Skeletal muscle cell (primary cell): ENCODE measurements around the gene RBM20.

Experiments
- DNase-seq: peaks from one replicate; pipeline ENCODE4 v3.0.0-alpha.2; 2010; ENCODE audit warnings: low read depth
- H3K4me3 ChIP-seq: 2 replicates; pipeline ENCODE4 v1.5.1; 2011; ENCODE audit warnings: low read depth, mild to moderate bottlenecking, control low read depth, low read length, moderate library complexity

The RBM20 gene

DNA sequence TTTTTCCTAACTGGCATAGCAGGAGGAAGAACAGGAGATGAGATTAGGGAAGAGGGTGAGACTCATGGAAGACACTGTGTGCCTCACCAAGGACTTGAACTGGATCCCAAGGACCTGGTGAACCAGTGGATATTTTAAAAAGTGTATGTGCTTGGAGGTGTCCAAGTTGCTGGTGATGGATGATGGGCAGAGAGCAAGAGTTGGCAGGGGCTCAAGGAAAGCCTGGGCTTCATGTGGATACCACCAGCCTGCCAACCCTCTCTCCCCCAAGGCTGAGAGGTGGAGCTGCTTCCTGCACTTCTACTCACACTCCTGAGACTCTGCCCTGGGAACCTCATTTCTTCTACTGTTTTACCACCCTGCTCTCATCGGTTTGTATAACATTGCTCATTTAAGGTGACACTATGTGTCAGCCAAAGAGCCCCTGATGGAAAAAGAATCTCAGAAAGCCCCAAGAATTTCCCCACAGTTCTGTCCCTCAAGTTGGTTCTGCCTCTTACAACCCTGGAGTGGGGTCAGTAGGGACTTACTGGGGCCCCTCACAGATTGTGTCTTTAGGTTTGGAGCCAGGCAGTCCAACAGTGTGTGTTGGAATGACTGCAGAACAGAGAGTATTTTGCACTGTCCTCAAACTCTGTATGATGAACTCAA lies 171.3 kb downstream of the RBM20 start:
- H3K4me3 ChIP-seq = no peak overlapping the region
- DNase-seq = no peak

DNA sequence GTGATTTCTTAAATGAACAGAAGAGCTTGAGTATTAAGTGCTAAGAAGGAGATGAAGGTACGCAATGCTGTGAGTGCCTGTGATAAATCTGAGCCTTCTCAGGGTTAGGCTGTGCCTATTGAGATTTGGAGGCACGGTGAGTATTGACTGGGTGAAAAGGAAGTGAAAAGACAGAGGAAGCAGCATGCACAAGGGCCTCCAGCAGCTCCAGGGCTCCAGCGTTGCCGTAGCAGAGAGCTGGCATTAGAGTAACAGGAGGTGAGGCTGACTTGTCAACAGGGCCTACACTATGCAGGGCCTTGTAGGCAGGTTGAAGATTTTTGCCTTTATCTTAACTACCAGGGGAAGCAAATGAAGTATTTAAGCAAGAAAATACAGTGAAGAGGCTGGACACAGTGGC lies 173.5 kb downstream of the RBM20 start:
- no peak for DNase-seq
- no peak overlapping the region for H3K4me3 ChIP-seq

DNA sequence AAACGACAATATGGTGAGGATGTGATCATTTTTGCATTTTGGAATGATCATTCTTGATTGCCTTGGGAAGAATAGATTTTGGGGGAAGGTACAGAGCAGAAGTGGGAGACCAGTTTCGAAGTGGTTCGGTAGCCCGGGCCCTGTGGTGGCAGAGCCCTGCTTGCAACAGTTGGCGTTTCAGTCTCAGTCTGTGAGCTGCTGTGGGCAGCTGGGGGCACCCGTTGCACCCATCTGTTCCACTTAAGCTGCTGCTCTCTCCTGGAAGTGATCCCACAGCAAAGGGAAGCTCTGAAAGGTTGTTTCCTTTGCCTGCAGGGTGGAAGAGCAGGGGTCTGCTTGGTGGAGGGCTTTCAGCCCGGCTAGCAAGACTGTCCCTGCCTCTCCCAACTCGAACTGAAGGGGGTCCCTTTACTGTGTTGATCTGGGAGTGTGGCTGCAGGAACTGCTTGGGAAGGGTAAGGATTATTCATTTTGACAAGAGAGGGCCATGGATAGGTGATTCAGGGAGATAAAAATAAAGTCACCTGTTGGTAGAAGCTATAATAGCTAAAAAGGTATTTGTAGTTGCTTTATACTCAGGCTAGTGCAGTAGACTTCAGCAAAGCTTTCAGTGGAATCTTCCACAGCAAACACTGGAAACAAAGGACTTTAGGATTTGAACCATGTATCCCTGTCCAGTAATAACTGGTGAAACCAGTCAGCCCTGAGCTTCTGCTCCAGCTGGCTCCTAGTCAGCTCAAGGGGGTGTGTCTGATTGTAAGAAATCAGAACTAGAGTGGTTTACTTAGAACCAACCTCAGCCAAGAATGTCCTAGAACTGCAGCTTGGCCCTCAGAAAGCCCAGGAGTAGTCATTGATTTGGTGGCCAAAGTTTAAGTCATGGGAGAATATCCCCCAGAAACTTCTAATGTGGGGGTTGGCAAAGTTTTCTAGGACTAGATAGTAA lies 174.4 kb downstream of the RBM20 start:
- DNase-seq = no peak
- no peak overlapping the region for H3K4me3 ChIP-seq

DNA sequence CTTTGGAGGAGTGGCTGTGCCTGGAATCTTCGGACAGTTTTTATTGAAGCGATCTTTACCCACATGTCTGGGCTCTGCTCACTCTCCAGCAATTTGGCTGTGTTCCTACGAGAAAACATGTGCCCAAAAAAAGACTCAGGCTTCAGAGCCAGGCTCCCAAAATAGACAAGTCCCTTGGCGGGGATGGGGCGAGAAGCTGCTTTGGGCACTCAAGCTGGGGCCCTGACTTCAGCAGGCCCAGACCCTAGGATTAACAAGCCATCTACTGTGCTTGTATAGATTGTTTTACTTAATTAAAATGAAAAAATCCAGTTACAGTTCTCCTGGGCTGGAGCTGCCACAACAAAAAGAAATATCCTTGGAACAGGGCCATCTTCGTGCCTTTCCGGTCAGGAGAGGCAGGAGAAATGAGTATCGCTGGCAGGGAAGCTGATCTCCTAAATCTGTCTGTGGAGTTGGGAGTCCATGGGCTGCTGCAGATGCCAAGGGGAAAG lies 176.2 kb downstream of the RBM20 start:
- H3K4me3 ChIP-seq = no peak overlapping the region
- DNase-seq = no peak

DNA sequence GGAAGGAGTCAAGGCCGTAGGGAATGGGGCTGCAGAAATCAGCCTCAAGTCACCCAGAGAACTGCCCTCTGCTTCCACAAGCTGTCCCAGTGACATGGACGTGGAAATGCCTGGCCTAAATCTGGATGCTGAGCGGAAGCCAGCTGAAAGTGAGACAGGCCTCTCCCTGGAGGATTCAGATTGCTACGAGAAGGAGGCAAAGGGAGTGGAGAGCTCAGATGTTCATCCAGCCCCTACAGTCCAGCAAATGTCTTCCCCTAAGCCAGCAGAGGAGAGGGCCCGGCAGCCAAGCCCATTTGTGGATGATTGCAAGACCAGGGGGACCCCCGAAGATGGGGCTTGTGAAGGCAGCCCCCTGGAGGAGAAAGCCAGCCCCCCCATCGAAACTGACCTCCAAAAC lies 177.4 kb downstream of the RBM20 start:
- no peak overlapping the region for H3K4me3 ChIP-seq
- DNase-seq = no peak

DNA sequence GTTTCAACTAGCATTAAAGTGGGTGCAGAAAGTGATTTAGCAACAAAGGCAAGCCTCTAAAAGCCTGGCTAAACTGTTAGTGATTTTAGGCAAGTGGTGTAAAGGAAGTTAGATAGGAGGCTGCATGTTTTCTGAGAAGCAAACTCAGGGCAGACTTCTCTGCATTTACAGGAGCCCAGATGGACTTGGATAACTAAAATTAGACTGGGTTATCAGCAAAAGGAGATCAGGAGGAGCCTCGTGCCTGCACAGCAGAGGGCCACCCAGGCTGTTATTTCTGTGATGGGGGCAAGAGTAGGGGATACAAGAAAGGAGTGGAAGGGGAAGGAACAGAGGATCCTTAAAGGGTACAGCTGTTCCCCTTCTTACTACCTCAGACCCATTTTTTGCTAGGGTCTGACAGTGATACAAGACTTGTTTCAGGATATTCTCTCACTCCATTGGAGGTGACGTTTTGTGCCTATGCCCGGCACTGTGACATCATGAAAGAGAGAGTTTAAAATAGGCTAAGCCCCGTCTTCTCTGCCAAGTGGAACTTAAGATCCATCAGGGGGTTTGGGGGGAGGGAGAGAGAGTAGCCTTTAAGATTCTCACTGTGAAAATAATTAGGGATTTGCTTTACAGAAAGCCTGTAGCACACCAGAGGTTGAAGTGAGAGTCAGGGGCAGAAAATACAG lies 178.0 kb downstream of the RBM20 start:
- DNase-seq = no peak
- H3K4me3 ChIP-seq = no peak overlapping the region

DNA sequence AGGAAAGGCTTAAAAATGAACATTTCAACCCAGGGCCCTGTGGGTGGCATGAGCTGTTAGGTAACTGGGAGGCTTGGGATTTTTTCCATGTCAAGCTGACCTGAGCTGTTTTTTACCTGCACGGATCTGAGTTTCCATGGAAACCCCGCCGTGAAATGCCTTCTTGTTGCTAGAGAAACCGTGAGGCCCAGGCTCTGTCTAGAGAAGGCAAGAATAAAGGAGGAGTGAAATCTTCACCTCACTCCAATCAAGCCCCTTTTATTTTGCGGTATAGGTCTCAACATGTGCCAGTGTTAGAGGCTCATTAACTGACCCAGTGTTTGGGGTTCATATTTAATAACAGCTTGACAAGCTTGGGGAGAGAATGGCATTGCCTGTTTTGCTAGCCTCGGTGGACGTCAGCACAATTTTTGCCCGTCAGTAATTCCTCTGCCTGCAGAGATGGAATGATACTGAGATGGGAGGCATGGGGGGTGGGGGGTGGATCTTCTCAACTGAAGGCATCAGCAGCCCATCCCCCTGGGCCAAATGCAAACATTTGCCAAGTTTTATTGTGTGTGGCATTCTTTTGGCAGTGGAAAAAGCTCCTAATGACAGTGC lies 178.7 kb downstream of the RBM20 start:
- DNase-seq = no peak
- no peak overlapping the region for H3K4me3 ChIP-seq

DNA sequence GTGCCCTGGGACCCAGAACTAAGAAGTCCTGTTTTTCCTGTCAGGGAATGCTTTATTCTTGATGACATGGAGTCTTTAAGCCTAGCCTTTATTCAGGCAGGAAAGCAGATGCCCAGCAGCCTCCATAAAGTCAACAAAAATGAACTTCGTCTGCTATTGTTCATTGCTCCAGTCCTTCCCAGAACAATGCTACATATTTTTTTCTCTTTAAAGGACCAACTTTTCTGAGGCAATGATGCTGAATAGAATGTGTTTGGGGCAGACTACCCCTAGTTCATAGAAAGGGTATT lies 180.0 kb downstream of the RBM20 start:
- no peak for DNase-seq
- no peak overlapping the region for H3K4me3 ChIP-seq

DNA sequence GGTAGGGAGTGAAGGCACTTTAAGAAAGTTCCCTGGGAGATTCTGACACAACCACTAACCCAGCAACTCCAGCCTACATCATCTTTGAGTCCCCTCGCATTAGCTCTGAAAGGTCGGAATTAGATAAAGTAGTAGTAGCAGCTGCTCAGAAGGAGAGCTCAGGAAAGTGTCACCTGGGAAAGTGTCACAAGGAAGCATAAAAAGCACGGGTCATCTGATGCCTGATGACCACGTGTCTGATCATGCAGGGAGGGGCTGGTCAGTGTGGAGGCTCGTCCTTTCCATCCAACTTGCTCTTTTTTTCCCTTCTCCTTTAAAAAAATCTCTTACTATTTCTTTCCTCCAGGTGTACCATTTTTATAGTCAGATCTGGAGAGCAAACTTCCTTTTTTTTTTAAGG lies 180.5 kb downstream of the RBM20 start:
- H3K4me3 ChIP-seq = no peak overlapping the region
- DNase-seq = no peak

DNA sequence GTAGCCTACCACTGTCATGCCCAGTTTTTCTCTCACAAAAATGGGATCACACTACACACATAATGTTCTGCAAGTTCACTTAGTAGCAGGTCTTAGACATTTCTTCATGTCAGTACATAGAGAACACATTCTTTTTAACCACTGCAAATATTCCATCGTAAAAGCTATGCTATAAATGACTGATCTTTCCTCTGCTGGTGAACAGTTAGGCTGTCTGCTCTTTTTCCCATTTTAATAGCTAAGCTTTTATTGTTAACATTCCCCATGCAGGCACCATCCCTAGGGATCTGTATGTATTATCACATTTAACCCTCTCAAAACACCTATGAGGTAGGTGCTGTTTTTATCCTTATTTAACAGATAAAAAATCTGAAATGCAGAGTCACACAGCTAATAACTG lies 181.4 kb downstream of the RBM20 start:
- DNase-seq = no peak
- no peak overlapping the region for H3K4me3 ChIP-seq

DNA sequence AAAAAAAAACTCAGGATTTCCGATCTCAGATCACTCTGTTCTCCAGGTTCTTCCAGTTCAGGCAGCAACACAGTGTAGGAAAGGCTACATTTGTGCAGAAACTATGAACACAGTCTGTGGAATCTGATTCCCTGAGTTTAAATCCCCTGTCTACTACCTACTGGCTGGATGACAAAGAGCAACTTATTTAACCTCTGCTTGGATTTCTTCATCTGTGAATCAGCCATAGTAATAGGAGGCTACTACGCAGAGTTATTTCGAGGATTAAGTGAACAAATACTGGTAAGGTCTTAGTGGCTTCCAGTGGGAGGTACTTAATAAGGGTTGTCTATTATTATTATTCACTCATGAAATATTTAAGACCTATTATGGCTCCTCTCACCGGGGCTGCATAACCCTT lies 183.3 kb downstream of the RBM20 start:
- no peak overlapping the region for H3K4me3 ChIP-seq
- peak; percentile 61 for DNase-seq

DNA sequence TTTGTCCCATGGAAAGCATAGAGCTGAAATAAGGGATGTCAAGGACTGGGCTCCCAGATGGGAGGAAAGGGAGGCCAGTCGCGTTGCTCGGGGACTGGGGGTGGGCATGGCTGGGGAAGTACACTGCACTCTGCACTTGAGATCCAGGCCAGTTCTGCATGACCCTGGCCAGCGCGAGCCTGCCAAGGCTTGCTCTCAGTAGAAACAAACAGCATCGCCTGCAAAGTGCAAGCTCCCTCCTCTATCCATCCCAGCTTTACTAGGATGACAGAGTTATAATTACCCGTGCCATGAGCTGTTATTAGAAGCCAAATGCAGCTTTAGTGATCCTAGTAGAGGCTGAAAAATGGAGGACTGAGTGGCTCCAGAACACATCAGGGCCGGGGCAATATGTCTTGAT lies 183.7 kb downstream of the RBM20 start:
- DNase-seq = no peak
- no peak overlapping the region for H3K4me3 ChIP-seq

DNA sequence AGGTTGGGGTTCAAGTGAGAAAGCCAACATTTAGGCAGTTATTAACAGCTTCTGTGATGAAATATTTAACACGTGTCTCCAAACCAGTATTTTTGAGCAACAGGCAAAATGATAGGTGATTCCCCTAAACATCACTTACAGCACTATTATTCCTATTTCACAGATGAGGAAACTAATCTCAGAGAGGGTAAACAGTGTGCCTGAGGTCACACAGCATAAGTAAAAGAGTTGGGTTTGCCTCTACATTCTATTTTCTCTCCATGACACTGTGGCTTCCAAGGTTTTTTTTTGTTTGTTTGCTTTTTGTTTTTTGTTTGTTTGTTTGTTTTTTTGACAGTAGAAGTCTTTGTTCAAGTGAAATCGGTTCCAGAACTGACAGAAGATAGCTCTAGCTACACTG lies 184.4 kb downstream of the RBM20 start:
- DNase-seq = no peak
- no peak overlapping the region for H3K4me3 ChIP-seq

DNA sequence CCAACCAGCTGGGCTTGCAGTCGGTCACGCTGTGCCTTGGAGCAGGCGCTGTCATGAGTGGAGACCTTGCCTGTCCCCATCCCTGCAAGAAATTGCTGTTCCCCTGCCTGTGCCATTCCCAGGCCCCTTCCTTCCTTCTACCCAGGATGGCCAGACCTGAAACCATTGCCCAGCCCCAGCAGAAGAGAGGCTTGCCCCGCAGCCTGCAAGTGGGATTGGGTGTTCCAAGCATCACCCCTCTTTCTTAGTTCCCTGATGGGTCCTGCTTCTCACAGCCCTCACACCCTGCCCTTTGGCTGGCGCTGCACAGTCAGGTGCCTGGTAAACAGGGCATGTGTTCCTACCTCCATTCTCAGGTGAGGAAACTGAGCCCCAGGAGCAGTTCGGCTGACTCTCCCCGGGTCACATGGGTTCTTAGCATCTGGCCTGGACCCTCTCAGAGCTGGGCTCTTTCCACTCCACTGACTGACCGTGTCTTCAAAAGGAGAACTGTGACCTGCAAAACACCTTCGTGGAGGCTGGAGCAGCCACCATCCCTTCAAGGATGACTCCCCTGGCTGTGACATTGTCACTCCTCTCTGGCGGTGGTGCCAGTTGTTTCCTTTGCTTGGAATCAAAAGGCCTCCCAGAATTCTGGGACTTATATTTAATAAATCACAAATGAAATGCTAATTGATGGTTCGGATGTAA lies 185.7 kb downstream of the RBM20 start:
- H3K4me3 ChIP-seq = no peak overlapping the region

DNA sequence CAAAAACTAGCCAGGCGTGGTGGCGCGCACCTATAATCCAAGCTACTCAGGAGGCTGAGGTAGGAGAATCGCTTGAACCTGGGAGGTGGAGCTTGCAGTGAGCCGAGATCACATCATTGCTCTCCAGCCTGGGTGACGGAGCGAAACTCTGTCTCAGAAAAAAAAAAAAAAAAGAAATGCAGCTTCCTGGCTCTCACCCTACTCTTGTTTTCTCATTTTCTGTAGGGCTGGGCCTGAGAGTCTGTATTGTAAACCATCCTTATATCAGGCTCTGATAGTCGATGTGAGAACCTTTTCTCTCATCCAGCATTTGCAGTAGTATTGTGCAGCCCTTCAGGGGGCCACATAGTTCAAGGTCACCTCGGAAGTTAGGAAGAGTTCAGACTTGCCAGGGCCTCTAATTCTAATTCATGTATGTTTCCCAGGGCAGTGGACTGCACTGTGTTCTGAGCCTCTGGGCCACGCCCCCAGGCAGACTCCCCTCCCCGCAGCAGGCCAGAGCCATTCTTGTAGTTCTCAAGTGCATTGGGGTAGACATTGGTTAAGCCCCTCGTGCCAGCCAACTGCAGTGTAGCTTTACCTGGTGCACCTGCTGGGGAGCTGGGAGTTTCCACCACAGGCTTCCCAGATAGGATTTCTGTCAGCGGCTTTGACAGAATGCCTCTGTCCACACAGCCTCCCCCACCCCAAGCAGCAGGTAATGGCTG lies 189.3 kb downstream of the RBM20 start:
- DNase-seq = no peak

More for the DNA sequence above, 185.7 kb downstream of the RBM20 start:
- no peak for DNase-seq

DNA sequence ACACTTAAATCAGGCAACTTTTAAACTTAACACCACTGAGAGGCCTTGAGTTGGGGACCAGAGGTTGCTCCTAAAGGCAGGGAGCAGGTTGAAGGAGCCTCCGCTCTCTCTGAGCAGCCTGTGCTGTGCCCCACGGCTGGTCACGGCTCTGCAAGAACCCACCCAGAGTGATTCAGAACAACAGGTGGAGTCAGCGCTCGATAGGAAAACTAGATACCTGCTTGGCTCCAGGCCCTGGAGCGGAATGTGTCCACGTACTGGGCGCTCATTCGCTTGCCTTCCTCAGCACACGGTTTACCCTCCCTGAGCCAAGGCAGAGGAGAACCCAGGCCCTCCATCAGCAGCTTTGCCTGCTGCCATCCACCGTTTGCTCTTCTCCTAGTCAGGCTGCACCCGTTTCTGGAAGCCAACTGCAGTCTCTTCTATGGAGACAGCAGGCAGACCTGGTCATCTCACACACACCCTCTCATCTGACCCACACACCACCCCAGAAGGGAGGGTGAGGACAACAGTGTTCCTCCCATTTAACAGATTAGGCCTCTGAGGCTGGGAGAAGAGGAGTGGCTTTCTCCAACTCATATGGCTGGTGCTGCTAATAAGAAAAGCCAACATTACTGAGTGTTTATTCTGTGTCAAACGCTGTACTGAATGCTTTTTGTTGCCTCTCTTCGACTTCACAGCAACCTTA lies 189.9 kb downstream of the RBM20 start:
- no peak for DNase-seq
- H3K4me3 ChIP-seq = no peak overlapping the region

More for the DNA sequence above, 189.3 kb downstream of the RBM20 start:
- H3K4me3 ChIP-seq = no peak overlapping the region

DNA sequence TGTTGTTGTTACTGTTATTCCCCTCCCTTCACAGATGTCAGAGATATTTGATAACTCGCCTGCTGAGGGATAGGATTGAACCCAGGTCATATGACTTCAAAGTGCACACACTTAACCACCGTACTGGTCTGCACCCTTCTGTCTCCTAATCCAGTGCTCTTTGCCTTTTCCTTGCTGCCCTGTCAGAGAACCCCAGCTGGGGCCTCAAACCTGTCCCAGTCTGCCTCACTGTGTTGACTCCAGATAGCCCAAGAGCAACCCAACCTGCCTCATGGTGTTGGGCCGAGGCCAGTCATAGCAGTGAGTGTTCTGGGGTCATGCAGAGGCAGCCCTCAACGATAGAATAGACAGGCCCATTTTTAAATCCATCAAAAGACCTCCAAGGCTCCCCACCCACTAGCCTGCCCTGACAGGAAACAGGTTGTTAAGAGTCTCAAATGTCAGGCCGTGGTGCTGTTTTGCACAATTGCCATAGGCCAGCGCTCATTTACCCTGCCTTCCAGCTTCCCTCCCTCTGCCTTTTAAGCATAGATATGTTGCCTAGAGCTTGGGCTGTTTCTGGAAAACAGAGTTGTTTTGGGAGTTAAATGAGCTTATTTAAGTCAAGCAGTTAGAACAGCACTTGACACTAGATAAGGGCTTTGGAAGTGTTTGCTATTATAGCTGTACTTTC lies 190.6 kb downstream of the RBM20 start:
- DNase-seq = no peak
- no peak overlapping the region for H3K4me3 ChIP-seq

DNA sequence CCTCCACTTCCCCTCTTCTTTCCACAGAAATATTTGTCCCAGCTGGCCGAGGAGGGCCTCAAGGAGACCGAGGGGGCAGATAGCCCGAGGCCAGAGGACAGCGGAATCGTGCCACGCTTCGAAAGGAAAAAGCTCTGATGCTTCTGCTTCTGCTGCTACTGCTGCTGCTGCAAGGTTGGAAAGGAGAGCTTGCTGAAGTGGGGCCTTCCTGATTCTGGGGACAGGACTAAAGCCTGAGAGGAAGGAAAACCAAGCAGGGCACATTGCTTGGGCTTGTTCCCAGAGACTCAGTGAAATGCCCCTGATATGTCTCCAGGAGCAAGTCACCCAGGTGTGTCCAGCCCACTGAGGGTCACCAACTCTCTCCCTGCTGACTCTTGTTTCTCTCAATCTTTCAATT lies 191.7 kb downstream of the RBM20 start:
- no peak for DNase-seq

More for the DNA sequence above, 191.7 kb downstream of the RBM20 start:
- H3K4me3 ChIP-seq = no peak overlapping the region
